ENCODE results near the gene RETREG3.
"Not testable (repeated sequence)": the region's sequence is repeated elsewhere in the genome, so short reads cannot be mapped to it uniquely, and the experiment has no call there.

The RETREG3 gene

GRCh38 chr17:42568341-42569111 lies 40.6 kb downstream of the RETREG3 start:
- no peak for DNase-seq

GRCh38 chr17:42566883-42567573 lies 42.1 kb downstream of the RETREG3 start, which contains the start of gene MLX:
Gene MLX (plus strand): TSS chr17:42567100. CDS start chr17:42567125, 25 bp downstream.
- peak; percentile 95 for DNase-seq

DNA sequence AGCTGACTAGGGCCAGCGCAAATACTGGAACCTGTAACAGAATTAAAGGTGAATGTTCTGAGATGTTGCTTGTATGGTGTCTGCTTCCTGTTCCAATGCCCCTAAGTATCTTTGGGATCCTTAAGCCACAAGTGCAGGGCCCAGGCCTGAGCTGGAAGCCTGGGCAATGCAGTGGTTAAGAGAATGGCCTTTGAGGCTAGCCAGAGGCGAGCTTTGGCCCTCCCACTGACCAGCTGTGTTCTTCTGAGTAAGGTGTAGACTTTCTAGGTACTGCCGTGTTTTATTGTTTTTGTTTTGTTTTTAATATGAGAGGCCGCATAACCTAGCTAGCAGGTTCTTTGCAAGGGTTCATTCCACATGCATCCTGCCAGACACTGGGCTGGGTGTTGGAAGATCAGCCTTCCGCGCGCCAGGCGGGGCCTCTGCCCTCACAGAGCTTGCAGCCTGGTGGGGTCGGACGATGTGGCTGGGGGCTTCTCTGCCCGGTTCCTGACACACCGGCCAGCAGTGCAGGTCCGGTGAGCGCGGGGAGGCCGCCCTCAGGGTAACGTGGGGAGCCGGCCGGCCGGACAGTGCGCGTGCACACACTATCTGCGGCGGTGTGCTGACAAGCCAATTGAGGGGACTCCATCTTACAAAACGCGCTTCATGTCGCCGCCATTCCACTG lies 42.8 kb downstream of the RETREG3 start:
- no peak for DNase-seq

- DNase-seq, result no peak
Observed at GRCh38 chr17:42565523-42566214, 43.5 kb downstream of the RETREG3 start.

GRCh38 chr17:42564815-42565522 lies 44.2 kb downstream of the RETREG3 start:
- no peak for DNase-seq

GRCh38 chr17:42563950-42564349 lies 45.2 kb downstream of the RETREG3 start:
- no peak for DNase-seq

DNA sequence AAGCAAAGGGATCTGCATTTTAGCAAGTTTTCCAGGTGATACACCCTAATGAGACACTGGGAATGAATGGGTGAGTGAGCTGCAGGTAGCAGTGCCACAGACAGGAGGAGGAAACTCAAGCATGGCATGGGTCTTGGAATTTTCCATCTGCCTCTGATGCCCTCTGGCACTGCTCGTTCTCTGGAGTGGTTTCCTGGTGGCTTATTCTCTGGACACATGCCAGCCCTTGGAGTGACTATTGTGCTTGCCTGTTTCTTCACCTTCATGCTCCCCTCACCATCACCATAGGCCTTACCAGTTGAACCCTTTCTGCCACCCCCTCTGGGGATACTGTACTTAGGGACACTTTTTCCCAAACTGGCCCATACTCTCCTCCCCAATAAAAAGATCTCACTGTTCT lies 45.6 kb downstream of the RETREG3 start:
- DNase-seq, result no peak

DNA sequence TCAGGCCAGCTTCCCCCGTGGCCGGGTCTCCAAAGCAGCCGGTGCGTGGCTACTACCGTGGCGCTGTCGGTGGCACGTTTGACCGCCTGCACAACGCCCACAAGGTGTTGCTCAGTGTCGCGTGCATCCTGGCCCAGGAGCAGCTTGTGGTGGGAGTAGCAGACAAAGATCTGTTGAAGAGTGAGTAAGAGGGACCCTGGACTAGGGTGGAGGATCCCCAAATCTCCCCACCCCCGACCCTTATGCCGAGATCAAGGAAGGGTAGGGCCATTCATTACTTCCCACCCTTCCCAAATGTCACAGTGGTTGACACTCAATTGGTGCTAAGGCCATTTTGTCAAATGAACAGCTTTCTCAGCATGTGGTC lies 46.0 kb downstream of the RETREG3 start:
- no peak for DNase-seq

- DNase-seq, result no peak
Observed at GRCh38 chr17:42562388-42563142, 46.6 kb downstream of the RETREG3 start.

DNA sequence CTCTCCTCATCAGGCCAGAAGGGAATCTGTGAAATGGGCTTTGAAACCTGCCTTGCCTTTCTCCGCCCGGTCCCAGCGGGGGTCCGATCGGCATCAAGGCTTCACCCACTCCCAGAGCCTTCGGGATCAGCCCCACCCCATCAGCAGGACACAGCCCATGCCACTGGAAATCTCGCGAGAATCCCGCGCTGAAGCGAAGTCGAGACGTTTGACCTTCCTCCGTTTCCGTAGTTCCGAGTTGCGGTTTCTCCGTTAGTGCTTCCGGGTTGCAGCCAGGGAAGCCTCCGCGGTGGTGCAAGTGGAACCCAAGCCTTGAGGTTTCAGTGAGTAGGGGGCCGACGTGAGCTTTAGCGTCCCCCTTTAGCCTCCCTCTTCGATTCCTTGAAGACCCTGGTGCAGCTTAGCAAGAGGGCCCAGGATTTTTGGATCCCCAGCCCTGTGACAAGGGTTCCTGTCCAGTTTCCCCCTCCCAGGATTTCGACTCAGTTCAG lies 47.2 kb downstream of the RETREG3 start, which contains the start of gene COASY:
COASY (plus strand) TSS at position 252 of the 491 bp plus-strand sequence. CDS start 475 bp downstream, outside the sequence.
- DNase-seq, result peak; percentile 99

- DNase-seq, result no peak
Observed at GRCh38 chr17:42560246-42560645, 48.9 kb downstream of the RETREG3 start.

DNA sequence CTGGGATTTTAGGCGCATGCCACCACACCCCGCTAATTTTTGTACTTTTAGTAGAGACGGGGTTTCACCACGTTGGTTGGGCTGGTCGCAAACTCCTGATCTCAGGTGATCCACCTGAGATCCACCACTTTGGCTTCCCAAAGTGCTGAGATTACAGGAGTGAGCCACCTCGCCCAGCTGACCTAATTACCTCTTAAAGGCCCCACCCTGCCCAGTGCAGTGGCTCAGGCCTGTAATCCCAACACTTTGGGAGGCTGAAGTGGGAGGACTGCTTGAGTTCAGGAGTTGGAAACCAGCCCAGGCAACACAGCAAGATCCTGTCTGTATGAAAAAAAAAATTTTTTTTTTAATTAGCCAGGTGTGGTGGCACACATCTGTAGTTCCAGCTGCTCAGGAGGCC lies 50.1 kb downstream of the RETREG3 start:
- DNase-seq, result no peak

DNA sequence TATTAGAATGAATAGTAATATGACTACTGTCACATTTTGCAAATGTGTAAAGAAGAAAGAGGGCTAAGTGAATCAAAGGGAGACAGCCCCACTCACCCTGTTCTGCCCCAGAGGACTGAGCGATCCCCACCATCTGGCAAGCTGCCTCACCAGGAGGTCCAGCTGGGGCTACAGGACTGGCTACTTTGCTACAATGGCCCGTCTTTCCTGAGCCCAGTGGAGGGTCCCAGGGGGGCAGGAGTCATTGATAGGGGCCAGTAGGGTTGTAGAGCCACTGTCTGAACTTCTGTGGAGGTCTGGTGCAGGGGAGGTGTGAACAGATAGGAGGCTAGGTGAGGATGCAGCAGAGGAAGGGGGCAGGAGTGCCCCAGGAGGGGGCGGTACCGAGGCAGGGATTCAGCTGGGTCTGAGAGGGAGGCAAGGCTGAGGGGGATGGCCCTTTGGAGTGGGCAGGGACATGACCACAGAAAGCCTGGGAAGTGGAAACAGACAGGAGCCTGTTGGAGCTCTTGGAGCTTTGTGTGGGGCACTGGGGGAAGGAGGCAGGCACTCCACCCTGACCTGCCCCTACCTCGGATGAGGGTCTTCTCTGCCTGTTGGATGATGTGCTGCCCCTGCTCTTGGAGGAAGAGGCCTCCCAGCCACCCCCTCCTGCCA lies 53.1 kb downstream of the RETREG3 start:
- DNase-seq, result not testable (repeated sequence)

DNA sequence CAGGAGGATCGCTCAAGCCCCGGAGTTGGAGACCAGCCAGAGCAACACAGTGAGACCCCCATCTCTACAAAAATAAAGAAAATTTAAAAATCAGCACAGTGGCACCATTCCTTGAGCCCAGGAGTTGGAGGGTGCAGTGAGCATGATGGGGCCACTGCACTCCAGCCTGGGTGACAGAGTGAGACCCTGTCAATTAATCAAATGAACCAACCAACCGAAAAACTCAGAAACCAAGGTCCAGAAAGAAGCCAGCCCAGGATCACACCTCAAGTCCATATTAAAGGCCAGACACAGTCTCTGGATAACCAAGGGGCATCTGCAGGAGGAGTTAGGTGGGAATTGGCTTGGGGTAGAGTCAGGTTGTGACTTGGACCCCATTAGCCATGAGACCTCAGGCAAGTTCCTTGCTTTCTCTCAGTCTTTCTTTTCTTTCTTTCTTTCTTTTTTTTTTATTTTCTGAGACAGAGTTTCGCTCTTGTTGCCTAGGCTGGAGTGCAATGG lies 54.0 kb downstream of the RETREG3 start:
- no peak for DNase-seq

- DNase-seq, result peak; percentile 89
Observed at GRCh38 chr17:42554250-42555121, 54.7 kb downstream of the RETREG3 start.

DNA sequence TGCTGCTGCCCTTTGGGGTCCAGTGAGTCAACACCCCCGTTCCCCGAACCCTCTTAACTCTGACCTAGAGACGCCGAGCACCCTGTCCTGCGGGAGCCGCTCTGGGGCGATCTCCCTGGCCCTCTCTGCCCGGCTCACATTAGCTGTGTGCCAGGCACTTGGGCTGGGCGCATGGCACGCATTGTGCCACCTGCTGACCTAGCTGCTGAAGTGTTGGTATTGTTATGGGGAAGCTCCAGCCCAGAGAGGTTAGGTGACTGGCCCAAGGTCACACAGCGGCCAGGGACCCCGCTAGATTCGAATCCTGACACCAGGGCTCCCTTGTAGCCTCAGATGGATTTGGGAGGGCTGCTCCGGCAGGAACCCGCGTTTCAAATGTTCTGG lies 55.3 kb downstream of the RETREG3 start:
- no peak for DNase-seq

GRCh38 chr17:42553161-42553818 lies 55.9 kb downstream of the RETREG3 start:
- DNase-seq, result no peak

DNA sequence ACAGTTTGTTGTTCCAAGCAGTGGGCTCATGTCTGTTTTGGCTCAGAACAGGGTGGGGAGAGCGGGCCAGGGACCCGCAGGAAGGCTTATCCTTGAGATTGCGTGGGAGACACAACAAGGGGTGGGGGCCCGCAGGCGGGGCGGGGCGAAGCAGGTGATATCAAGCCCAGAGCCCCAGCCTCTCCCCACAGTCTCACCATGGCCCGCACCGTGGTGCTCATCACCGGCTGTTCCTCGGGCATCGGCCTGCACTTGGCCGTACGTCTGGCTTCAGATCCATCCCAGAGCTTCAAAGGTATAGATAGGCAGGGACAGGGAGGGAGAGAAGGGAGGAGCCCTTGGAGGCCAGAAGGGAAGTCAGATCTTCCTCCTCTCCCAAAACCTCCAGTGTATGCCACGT lies 56.4 kb downstream of the RETREG3 start, which contains the start of gene HSD17B1:
HSD17B1 (plus strand) TSS at position 188 of the 400 bp plus-strand sequence; CDS start at position 199, 11 bp downstream.
- not testable (repeated sequence) for DNase-seq
